ENCODE measurements around the gene ZC3H7B.
"Not testable (repeated sequence)": the region's sequence is repeated elsewhere in the genome, so short reads cannot be mapped to it uniquely, and the experiment has no call there.

The ZC3H7B gene, protein sequence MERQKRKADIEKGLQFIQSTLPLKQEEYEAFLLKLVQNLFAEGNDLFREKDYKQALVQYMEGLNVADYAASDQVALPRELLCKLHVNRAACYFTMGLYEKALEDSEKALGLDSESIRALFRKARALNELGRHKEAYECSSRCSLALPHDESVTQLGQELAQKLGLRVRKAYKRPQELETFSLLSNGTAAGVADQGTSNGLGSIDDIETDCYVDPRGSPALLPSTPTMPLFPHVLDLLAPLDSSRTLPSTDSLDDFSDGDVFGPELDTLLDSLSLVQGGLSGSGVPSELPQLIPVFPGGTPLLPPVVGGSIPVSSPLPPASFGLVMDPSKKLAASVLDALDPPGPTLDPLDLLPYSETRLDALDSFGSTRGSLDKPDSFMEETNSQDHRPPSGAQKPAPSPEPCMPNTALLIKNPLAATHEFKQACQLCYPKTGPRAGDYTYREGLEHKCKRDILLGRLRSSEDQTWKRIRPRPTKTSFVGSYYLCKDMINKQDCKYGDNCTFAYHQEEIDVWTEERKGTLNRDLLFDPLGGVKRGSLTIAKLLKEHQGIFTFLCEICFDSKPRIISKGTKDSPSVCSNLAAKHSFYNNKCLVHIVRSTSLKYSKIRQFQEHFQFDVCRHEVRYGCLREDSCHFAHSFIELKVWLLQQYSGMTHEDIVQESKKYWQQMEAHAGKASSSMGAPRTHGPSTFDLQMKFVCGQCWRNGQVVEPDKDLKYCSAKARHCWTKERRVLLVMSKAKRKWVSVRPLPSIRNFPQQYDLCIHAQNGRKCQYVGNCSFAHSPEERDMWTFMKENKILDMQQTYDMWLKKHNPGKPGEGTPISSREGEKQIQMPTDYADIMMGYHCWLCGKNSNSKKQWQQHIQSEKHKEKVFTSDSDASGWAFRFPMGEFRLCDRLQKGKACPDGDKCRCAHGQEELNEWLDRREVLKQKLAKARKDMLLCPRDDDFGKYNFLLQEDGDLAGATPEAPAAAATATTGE

DNA sequence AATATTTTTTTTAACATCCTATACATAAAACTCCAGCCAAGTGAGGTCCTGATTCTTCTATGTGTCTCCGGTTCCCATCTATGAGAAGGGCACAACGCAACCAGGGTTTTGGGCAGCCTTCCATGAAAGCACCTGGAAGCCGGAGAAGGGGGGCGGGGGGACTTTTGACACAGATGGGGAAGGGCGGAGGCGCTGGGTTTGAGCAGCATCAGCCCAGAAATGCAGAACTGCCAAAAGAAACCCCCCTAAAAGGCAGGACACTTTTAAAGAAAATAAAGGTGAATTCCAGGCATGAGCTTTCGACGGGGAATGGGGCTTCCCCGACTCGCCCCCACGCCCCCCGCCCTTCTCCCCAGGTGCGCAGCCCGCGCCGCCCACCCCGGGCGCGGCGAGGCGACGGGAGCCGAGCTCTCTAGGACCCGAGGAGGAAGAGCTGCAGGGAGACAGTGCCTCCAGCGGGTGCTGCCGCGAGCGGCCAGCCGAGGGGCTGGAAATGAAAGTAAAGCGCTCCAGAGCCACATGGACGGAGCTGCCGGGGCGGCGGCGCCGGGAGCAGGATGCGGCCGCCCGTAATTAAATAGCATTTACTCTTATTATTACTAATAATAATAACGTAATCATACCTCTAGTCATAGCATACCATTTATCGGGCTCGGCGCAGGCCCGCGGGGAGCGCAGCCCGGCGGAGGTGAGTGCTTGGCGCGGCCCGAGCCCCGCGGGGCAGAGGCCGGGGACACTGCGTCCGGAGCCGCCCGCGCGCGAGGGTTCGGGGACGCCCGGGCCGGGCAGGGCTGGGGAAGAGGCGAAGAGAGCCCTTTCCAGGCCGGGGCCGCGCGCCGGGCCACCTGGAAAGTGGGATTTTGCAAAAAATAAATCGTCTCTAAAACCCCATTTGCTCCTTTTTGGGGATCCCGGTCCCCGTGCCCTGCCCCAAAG, at the start of gene ZC3H7B:
ZC3H7B (plus strand) TSS at position 441 of the 936 bp plus-strand sequence. CDS start 19,136 bp downstream, outside the sequence.
- no peak for FAIRE-seq

DNA sequence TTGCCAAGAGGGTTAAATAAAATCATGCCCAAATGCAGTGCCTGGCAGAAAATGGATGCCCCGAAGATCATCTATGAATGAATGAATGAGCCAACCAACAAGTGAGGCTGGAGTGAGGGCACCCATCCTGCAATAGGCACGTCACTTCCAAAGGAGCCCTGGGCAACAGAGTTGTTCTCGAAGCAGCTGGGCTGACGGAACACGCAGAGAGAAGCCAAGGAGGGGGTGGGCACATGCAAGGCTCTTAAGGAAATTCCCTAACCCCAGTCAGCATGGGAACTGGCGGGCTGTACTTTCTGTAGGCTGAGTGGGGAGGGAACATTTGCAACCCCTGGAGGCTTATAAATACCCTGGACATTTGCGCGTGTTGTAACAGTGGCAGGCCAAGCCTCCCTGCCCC, 49.0 kb upstream of the ZC3H7B start:
- no peak for FAIRE-seq

DNA sequence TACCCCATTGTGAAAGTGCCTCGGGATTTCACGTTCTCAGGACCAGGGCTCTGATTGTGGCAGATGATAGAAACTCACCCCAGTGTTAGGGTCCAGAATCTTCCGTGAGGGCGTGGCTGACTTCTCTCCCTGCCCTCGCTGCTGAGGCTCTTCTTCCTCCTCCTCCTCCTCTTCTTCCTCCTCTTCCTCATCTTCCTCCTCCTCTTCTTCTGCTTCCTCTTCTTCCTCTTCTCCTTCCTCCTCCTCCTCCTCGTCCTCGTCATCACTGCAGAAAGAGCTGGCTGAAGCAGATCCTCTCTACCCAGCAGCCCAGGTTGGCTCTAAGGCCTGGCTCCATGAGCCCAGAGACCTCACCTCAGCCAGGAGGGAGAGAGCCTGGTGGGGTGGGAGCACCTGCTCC, 47.1 kb upstream of the ZC3H7B start:
- FAIRE-seq = no peak

DNA sequence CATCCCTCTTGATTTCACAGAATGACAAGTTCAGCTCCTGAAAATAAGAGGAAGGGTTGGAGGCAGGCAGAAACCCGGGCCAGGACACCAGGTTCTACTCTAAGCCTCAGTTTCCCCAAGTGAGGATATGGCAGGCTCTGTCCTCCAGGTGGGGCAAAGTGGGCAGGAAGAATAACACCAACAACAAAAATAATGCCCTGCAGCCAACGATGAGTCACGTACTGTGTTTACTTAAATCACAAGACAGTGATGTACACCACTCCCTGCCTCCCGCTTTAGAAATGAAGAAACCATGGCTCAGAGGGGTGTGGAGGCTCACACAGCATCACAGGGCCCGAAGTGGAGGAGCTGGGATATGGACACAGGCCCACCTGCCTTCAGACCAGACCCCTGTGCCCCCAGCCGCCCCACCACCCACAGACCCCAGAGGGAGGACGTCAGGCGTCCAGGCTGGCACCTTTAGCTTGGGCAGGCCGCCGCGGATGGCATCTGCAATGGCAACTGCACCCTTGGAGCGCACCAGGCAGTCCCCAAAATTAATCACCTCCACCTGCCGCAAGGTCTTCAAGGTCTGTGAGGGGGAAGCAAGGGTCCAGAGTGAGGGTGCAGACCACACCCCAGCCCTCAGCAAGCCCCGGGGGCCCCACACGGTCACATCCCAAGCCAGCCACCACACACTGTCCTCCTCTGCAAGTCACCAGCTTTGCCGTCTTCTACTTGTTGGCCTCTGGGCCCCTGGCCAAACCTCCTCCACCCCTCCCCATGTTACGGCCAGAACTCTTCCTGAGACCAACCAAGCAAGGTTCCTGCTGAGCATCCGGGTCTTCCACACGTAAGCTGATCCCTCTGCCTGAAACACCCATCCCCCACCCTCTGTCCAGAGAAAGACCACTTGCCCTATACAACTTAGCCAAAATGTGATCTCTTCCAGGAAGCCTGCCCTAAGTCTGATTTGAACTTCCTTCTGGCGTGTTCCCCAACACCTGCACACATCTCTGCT, 44.8 kb upstream of the ZC3H7B start:
- FAIRE-seq = no peak

DNA sequence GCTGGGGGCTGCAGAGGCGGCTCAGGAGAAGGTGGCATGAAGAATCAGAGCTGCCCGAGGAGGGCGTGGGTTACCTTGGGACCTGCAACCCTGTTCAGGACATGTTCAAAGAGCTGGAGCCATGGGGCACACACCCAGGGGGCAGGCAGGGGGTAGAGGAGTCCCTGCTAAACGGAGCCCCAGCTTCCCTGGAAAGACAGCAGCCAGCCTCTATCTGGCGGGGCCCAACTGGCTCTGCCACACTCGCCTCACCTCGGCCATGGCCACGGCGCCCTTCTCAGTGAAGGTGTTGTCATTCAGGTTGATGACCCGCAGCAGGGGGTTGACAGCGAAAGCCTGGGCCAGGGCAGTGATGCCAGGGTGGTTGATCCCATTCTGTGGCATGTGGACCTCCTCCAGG, 43.6 kb upstream of the ZC3H7B start:
- FAIRE-seq = no peak

DNA sequence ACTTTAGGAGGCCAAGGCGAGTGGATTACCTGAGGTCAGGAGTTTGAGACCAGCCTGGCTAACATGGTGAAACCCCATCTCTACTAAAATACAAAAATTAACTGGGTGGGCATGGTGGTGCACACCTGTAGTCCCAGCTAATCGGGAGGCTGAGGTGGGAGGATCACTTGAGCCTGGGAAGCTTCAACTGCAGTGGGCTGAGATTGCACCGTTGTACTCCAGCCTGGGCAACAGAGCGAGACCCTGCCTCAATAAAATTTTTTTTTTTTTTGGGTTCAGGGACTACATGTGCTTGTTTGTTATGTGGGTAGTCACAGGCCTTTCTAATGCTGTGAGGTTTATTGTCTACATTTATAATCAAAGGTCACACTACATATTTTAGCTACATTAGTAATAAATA, 41.6 kb upstream of the ZC3H7B start:
- FAIRE-seq = not testable (repeated sequence)

DNA sequence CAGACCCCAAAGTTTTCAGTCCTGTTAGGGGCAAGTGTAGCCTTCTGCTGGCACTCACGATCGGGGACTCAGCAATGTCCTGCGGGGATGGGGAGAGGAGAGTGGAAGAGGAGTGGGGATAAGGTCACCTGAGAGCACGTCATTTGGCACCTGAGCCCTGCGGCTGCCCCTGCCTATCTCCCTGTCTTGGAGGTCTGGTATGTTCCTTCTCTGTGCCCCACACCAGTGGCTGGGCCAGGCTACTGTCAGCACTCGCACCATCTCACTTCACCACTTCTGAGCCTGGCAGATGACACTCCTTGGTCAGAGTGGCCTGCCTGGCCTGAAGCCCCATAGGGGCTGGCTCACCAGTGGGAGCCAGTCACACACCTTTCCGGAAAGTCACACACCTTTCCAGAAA, 40.5 kb upstream of the ZC3H7B start:
- FAIRE-seq = no peak

DNA sequence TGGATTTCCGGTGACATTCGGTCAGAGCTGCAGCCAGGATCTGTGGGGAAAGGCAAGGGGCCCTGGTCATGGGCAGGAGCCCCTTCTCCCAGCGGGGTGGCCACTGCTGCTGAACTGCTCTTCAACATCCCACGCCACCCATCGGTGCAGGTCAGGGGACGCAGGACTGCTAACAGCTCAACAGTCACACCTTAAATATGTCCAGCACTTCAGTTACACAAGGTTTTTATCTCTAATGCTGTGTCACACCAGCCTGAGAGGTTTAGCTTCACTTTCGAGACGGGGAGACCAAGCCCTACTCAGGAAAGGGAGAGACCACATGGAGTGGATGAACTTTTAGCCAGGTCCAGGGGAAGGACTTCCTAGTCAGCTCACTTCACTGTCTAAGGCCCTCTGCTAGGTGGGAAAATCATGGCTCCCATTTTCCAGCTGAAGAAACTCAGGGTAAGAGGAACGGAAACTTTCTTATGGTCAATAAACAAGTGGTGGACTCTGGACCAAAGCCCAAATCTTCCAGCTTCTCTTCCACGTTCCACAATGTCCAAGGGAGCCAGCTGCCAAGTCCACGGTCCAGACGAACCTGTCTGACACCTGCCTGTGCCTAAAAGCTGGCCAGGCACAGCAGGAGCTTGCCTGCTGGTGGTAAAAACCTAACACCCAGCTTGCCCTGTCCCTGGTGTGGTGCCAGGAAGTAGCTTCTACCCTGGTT, 39.6 kb upstream of the ZC3H7B start:
- no peak for FAIRE-seq

DNA sequence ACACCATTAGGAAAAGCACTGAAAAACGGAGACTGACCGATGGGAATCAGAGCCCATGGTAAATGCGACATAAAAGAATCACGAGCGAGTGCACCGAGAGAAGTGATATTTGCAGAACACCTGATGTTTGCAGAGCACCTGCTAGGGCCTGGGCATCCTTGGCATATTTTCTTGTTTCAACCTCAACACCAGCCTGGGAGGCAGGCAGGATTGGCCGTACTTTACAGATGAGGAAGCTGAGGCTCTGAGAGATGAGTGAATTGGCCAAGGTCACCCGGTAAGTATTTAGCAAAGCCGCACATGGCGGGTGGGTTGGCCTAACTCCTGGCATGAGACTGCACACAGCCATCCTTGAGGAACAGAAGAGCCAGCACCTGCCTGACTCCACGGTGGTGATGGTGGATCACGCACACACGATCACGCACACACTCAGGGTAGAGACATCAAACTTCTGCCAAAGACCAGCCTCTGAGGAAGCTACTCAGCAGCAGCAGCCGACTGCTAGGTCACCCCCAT, 39.0 kb upstream of the ZC3H7B start:
- no peak for FAIRE-seq

DNA sequence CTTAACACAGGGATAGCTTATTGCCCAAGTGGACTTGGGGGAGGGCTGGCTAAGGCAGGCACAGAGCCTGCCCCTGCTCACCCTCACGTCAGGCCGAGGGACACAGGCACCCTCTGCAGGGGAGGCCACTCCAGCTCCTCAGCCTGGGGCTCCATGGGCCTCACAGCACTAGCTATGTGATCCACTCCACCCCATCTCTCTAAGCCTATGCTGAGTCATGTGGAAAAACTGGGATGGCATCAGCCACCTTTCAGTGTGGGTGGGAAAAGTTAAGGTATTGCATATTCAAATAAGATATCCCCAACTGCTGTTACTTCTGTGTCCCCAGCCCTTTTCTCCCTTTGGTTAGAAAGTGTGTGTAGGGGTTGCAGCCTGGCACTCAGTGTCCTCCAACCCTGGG, 37.6 kb upstream of the ZC3H7B start:
- FAIRE-seq = no peak

DNA sequence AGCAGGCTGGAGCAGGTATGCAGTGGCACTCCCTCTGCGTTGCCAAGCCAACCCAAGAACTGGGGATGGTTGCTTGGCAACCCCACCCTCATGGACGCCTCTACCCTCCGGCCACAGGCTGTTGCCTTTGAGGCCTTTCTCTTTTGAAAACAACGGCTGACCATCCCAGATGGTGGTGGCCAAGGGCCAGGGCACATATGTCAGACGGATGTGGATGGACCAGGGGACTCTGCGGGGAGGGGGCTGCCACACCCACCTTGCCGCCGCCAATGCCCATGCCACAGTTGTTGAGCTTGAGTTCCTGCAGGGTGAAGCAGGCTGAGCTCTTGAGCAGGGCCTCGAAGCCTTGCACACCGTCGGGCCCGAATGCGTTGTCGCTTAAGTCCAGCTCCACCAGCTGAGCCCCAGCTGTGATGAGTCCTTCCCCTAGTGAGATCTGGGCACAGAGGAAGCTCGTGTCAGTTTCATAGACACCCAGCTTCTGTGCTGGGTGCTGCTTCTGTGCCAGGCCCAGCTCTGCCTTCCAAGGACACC, 36.9 kb upstream of the ZC3H7B start:
- no peak for FAIRE-seq

DNA sequence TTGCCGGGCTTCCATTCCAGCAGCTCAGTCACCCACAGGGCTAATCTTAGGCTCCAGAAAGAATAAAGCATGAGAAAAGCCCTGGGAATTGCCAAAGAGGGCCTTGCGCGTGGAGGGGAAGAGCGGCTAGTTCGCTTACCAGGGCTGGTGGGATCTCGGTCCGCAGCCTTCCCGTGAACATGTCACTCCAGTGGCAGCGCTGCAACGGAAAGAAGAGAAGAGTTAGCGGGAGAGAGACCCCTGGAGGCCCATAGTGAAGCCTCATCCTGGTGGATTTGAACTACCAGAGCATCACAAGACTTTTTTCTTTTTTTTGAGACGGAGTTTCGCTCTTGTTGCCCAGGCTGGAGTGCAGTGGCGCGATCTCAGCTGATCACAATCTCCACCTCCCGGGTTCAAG, 33.4 kb upstream of the ZC3H7B start:
- FAIRE-seq = no peak

DNA sequence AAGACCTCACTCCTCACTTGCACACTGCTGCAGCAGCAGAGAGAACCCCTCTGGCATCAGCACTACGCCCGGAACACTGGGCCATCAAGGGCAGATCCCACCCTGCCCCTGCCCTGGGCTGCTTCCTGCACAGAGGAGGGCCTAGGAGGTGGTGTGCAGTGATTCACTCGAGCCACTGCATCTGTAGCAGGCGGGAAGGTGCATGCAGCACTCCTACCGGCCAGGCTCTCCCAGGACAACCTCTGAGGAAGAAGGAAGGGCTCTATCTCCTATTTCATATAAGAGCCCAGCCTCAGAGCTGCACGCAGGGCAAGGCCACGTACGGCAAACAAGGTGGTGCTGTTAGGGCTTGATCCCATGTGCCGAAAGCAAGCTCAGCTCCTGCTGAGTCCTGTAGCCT, 29.5 kb upstream of the ZC3H7B start:
- FAIRE-seq = no peak

DNA sequence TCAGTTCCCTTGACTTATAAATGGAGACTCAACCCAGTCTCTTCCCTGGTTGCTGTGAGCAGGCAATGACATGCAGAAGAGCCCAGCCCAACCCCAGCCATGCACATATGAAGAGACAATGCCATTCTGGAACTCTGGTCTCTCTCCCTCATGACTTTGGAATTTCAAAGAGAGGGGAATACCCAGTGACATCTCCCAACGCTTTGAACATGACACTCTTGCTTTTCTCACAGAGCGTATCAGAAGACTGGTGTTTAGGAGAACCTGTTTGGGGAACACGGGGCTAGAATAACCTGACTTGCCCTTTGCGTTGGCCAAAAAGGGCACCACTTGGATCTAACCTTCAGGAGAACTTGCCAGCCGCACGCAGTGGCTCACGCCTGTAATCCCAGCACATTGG, 28.2 kb upstream of the ZC3H7B start:
- FAIRE-seq = no peak

DNA sequence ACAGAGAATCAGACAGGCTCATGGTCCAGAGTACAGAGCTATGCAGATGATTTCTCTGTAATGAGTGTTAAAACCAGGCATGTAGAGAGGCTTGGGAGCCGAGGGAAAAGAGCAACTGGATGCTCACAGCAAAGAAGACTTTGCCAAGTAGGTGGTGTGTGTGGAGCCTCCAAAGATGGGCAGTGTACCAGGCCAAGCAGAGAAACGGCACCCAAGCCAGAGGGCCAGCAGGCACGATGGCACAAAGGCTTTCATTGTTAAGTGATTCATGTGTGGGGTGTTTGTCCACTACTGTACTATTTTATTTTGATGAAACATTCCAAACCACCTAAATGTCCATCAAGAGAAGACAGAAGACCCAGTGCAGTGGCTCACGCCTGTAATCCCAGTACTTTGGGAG, 26.5 kb upstream of the ZC3H7B start:
- FAIRE-seq = no peak

DNA sequence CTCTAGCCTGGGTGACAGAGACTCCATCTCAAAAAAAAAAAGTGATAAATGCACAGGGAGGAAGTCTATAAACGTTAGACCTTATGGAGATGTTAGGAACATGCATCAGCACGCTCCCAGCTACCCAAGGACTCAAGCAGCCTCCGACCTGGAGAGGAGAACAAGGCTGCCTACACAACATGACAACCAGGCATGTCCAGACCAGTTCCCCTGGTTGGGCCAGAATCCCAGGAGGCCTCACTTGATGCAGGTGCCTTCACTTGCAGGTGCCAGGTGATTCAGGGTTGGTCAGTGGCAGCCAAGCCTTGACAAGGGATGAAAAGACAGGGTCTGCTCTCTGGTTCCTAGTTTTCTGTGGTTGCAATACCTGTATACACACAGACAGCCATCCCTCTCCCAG, 21.3 kb upstream of the ZC3H7B start:
- FAIRE-seq = no peak

DNA sequence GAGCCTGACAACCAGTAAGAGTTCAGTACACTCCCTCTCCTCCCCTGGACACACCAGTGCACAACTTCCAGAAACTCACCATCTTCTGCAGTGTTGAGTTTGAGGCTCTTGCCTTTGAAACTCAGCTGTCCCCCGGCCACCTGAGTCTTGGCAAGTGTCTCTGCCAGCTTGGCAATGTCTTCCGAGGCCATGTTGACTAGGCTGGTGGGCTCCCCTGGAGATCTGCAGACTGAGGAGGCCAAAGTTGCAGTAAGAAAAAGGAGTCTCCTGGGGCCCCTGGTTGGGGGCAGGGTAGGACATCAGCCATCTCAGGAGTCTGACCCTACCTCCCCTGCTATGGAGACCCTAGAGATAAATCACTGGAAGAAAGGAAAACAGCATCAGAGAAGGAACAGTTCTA, 20.5 kb upstream of the ZC3H7B start:
- no peak for FAIRE-seq

DNA sequence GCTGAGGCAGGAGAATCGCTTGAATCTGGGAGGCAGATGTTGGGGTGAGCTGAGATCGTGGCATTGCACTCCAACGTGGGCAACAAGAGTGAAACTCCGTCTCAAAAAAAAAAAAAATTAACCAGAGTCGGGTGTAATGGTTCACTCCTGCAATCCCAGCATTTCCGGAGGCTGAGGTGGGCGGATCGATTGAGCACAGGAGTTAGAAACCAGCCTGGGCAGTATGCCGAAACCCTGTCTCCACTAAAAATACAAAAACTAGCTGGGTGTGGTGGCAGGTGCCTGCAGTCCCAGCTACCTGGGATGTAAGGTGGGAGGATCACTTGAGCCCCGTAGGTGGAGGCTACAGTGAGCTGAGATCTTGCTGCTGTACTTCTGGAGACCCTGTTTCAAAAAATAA, 16.9 kb upstream of the ZC3H7B start:
- no peak for FAIRE-seq

DNA sequence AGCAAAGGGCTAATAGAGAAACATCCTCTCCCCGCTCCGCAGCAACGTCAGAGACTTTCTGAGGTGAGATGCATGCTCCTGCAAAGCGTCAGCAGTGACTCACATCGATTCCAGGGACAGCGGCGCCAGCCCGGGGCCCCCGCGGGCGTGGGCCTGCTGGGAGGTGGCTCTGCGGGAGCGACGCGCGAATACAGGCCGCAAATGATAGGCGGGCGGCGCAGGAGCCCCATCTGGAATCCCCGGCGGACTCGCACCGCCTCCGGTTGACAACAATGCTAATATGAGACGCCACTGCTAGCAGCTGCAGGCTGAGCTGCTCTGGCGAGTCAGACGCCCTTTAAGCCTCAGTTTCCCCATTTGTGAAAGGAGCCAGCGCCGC, 15.9 kb upstream of the ZC3H7B start:
- FAIRE-seq = no peak
